ENCODE measurements around the gene SMARCAL1.

The SMARCAL1 gene

GRCh38 chr2:216371721-216372702 lies 40.3 kb upstream of the SMARCAL1 start, which contains the start of gene MARCHF4 (continued):
- TF ChIP-seq ZBTB10 (tag by site-specific recombination; IDR thresholded peaks at IDR 0.05) (peak; percentile 62; the same call in 1 of the 2 replicates), KLF16 (tag by site-specific recombination; IDR thresholded peaks at IDR 0.05) (peak; percentile 62; the same call in 1 of the 2 replicates), ZNF571 (tag by site-specific recombination; IDR thresholded peaks at IDR 0.05) (no peak), ZNF660 (tag by site-specific recombination; IDR thresholded peaks at IDR 0.05) (no peak), ZEB2 (tag by site-specific recombination; IDR thresholded peaks at IDR 0.05) (peak; percentile 64; the same call in 1 of the 2 replicates), ZNF221 (tag by site-specific recombination; IDR thresholded peaks at IDR 0.05; ENCODE audit: borderline replicate concordance) (no peak), ZNF10 (tag by site-specific recombination; IDR thresholded peaks at IDR 0.05) (no peak), ZNF366 (tag by site-specific recombination; conservative IDR thresholded peaks at IDR 0.05) (peak; percentile 97), PRDM4 (tag by site-specific recombination; IDR thresholded peaks at IDR 0.05) (no peak), ZNF560 (tag by site-specific recombination; IDR thresholded peaks at IDR 0.05; ENCODE audit: borderline replicate concordance) (no peak), ZNF202 (tag by site-specific recombination; IDR thresholded peaks at IDR 0.05; ENCODE audit: borderline replicate concordance) (no peak)

- no peaks in the 10 kb centered on the region for H3K9me3 ChIP-seq (ENCODE audit: control insufficient read depth, insufficient read depth, low read depth, low read length)
- no peak overlapping the region for H3K4me3 ChIP-seq (ENCODE audit: low read depth, low read length)
- H3K27ac ChIP-seq (ENCODE audit: extremely low read depth, low read depth, low read length), result no peak overlapping the region
- CTCF ChIA-PET, result interaction anchor here (0.6 to 1.3 kb wide), 3 partner anchors 9 to 193 kb away, joined by 3 to 5 read pairs (median 4); no protein-coding TSS in a partner anchor
- no peaks in the 10 kb centered on the region; the same call in 1 of the 2 replicates for H3K4me1 ChIP-seq (ENCODE audit: control insufficient read depth, insufficient read depth, low read length)
- no peak for TF ChIP-seq ZNF621 (tag by site-specific recombination; IDR thresholded peaks at IDR 0.05)
- no peak for TF ChIP-seq ZBTB7A (tag by site-specific recombination; IDR thresholded peaks at IDR 0.05; ENCODE audit: low read depth)
- POLR2A ChIA-PET, result interaction anchor here (1.1 to 1.2 kb wide), 2 partner anchors 10 to 43 kb away, joined by 3 to 5 read pairs; no protein-coding TSS in a partner anchor
- no peaks in the 10 kb centered on the region for H3K36me3 ChIP-seq (ENCODE audit: control insufficient read depth in 2 of 2, insufficient read depth in 1 of 2, low read length in 2 of 2)
Observed at GRCh38 chr2:216372761-216373291, 39.5 kb upstream of the SMARCAL1 start.

- ChIA-PET POLR2A (no interaction called here), CTCF (interaction anchor here (0.6 to 1.1 kb wide), 3 partner anchors 97 to 288 kb away, joined by 3 to 5 read pairs (median 3); no protein-coding TSS in a partner anchor)
- Histone ChIP-seq H3K36me3 (ENCODE audit: control insufficient read depth in 2 of 2, insufficient read depth in 1 of 2, low read length in 2 of 2) (no peaks in the 10 kb centered on the region), H3K27ac (ENCODE audit: extremely low read depth, low read depth, low read length) (no peak overlapping the region), H3K9me3 (ENCODE audit: control insufficient read depth, insufficient read depth, low read depth, low read length) (no peaks in the 10 kb centered on the region), H3K4me1 (ENCODE audit: control insufficient read depth, insufficient read depth, low read length) (no peaks in the 10 kb centered on the region; the same call in 1 of the 2 replicates), H3K4me3 (ENCODE audit: low read depth, low read length) (no peak overlapping the region)
- TF ChIP-seq ZNF433 (tag by site-specific recombination; IDR thresholded peaks at IDR 0.05; ENCODE audit: low read depth), result no peak
- TF ChIP-seq ZNF548 (tag by site-specific recombination; IDR thresholded peaks at IDR 0.05), result no peak
- TF ChIP-seq ZNF704 (tag by site-specific recombination; IDR thresholded peaks at IDR 0.05), result no peak
- no peak for TF ChIP-seq ZFP37 (tag by site-specific recombination; IDR thresholded peaks at IDR 0.05)
- no peak for TF ChIP-seq AEBP2 (tag by site-specific recombination; IDR thresholded peaks at IDR 0.05; ENCODE audit: borderline replicate concordance)
- TF ChIP-seq ELK4 (IDR thresholded peaks at IDR 0.05; ENCODE audit: borderline replicate concordance, low read depth, low read length), result no peak
- TF ChIP-seq ZNF501 (tag by site-specific recombination; IDR thresholded peaks at IDR 0.05), result no peak
Observed at GRCh38 chr2:216373896-216374295, 38.4 kb upstream of the SMARCAL1 start.

All from HEK293 (cell line).